GM10266 (cell line): ENCODE results near the gene MAN1C1.
"Not testable (repeated sequence)": the region's sequence is repeated elsewhere in the genome, so short reads cannot be mapped to it uniquely, and the experiment has no call there.

Experiments
- DNase-seq: peaks from one replicate; pipeline ENCODE4 v3.0.0; 2012; ENCODE audit errors: extremely low spot score
- CTCF ChIP-seq: IDR thresholded peaks from 2 replicates; pipeline ENCODE4 v1.5.1; 2012; ENCODE audit warnings: mild to moderate bottlenecking, low read depth; ENCODE audit not compliant: control insufficient read depth, insufficient read depth; ENCODE audit errors: missing control alignments

Gene MAN1C1

GRCh38 chr1:25657883-25658760 lies 41.5 kb downstream of the MAN1C1 start:
- no peak for DNase-seq
- no peak for TF ChIP-seq CTCF

- no peak for DNase-seq
- TF ChIP-seq CTCF: no peak
Measured at GRCh38 chr1:25658791-25659431, 42.3 kb downstream of the MAN1C1 start.

- TF ChIP-seq CTCF: no peak
- no peak for DNase-seq
Measured at GRCh38 chr1:25661043-25661815, 44.6 kb downstream of the MAN1C1 start.

GRCh38 chr1:25662061-25662460 lies 45.5 kb downstream of the MAN1C1 start:
- no peak for DNase-seq
- TF ChIP-seq CTCF: no peak

GRCh38 chr1:25662959-25663358 lies 46.4 kb downstream of the MAN1C1 start:
- not testable (repeated sequence) for DNase-seq

- no peak for DNase-seq
- TF ChIP-seq CTCF: no peak
Measured at GRCh38 chr1:25664357-25665199, 48.0 kb downstream of the MAN1C1 start.

GRCh38 chr1:25666460-25666859 lies 49.9 kb downstream of the MAN1C1 start:
- TF ChIP-seq CTCF: no peak
- DNase-seq: no peak
